Gastrocnemius medialis (tissue), 4 donors: ENCODE measurements around the gene TOMM34. TPM values are rescaled to one million over a fixed set of nuclear protein-coding genes. Genes with fewer than 3 reads are reported as not detected.
A peak's percentile ranks its signal among the peaks of the same experiment; 100 is the strongest.

Source experiments
- ATAC-seq, 2 donors: fragments of 150-250 bp; one replicate each; pipeline ENCODE4 v1.9.1; 2016
- DNase-seq, 2 donors: peaks; one replicate each; pipeline ENCODE4 v3.0.0-alpha.2; 2019
- H3K27ac ChIP-seq, 4 donors: fragments of 200-600 bp; sonication (generic); 1 replicate in 1 of 4; 2 replicates in 3 of 4; pipeline ENCODE4 v1.5.1; 2016 to 2018; ENCODE audit warnings: mild to moderate bottlenecking in 2 of 4, moderate library complexity in 1 of 4
- H3K27me3 ChIP-seq, 3 donors: fragments of 200-600 bp; sonication (generic) in 2 of 3; 1 replicate in 1 of 3; 2 replicates in 2 of 3; pipeline versions ENCODE4 v1.5.1 to v1.6.0; 2016 to 2019; ENCODE audit warnings: mild to moderate bottlenecking in 1 of 3, moderate library complexity in 1 of 3
- H3K36me3 ChIP-seq, 2 donors: fragments of 200-600 bp; sonication (generic) in 1 of 2; one replicate each; pipeline ENCODE4 v1.5.1; 2017 to 2018
- H3K4me1 ChIP-seq, 2 donors: fragments of 200-600 bp; sonication (generic) in 1 of 2; one replicate each; pipeline ENCODE4 v1.5.1; 2016 to 2017; ENCODE audit warnings: mild to moderate bottlenecking in 2 of 2
- H3K4me3 ChIP-seq, 4 donors: fragments of 200-600 bp; sonication (generic) in 3 of 4; 1 replicate in 1 of 4; 2 replicates in 3 of 4; pipeline ENCODE4 v1.5.1; 2016 to 2019; ENCODE audit warnings: mild to moderate bottlenecking in 2 of 4
- H3K9me3 ChIP-seq, 3 donors: fragments of 200-600 bp; sonication (generic) in 2 of 3; 1 replicate in 1 of 3; 2 replicates in 2 of 3; pipeline ENCODE4 v1.5.1; 2016 to 2019
- CTCF ChIP-seq, 5 experiments: fragments of 450-650 bp in 3 of 5; fragments of 200-600 bp in 2 of 5; sonication (generic) in 2 of 5; IDR thresholded peaks in 4 of 5; conservative IDR thresholded peaks in 1 of 5; 1 replicate in 4 of 5; 2 replicates in 1 of 5; pipeline ENCODE4 v1.5.1; 2016 to 2019; ENCODE audit warnings: antibody characterized with exemption in 5 of 5, mild to moderate bottlenecking in 3 of 5, moderate library complexity in 3 of 5
- POLR2A ChIP-seq, 2 donors: fragments of 450-650 bp; IDR thresholded peaks; one replicate each; pipeline ENCODE4 v1.6.1; 2017; ENCODE audit warnings: antibody characterized with exemption in 2 of 2, mild to moderate bottlenecking in 2 of 2, moderate library complexity in 2 of 2
- in situ Hi-C, 4 donors: fragments of 200-750 bp; cut with MboI; loops; one replicate each; pipeline versions ENCODE4 v1.15.0 to v1.8.0; 2017; ENCODE audit warnings: low sequenced_read_pairs in 4 of 4
- intact Hi-C: fragments of 100-400 bp; cut with DNase I; formaldehyde crosslinking; loops from one replicate; pipeline ENCODE4 v1.15.1; 2023; ENCODE audit warnings: low total_unique reads
- total RNA-seq, 4 donors: library from RNA; depleted of rRNA; stranded (reverse); fragments of >200 nt; gene quantifications; one replicate each; pipeline versions ENCODE4 v1.1.0 to v1.2.3, GENCODE V29; 2016

Gene TOMM34, protein sequence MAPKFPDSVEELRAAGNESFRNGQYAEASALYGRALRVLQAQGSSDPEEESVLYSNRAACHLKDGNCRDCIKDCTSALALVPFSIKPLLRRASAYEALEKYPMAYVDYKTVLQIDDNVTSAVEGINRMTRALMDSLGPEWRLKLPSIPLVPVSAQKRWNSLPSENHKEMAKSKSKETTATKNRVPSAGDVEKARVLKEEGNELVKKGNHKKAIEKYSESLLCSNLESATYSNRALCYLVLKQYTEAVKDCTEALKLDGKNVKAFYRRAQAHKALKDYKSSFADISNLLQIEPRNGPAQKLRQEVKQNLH
- total RNA-seq, result 10 to 100 TPM in 3 of 4 donors, 1 to 10 TPM in 1; 9.8 to 19.2 (median 17.0) TPM

DNA sequence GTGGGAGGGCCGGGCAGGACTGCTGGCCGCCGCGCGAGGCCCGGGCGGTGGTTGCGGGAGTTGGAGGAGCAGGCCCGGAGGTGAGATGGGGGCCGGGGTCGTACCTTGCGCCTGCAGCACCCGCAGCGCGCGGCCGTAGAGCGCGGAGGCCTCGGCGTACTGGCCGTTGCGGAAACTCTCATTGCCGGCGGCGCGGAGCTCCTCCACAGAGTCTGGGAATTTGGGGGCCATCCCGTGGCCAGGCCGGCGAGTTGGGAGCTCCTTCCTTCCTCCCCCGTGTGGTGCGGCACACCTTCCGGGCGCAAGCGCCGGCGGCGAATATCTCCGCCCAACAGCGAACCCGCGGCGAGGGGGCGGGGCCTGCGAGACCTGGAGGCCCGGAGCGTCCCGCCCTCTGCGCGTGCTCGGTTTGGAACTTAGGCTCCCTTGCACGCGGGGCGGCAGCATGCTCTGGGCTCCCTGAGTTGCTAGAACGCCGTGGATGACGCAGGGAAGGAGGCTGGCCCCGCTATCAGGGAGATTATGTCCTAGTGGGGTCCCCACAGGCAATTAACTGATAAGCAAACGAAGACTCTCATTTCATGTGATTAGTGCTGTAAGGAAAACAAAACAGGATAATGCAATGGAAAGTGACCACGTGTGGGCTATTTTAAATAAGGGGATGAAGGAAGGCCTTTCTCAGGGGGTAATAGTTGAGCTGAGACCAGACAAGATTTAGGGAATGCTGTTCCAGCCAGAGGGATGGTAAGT lies at the start of gene TOMM34:
Gene TOMM34, minus strand, starts transcription at position 295 of the 750 bp plus-strand sequence. Its CDS starts 64 bp downstream, at position 231.
- H3K27ac ChIP-seq, result peak within 1 kb of the TSS; percentile 80 to 91 (median 86)
- H3K9me3 ChIP-seq, result no peaks in the 10 kb centered on the region
- intact Hi-C loops, result loop anchor here (2.0 to 10.0 kb wide), 3 partner anchors 75 to 1365 kb away; partner anchors contain the start of genes IFT52, OSER1 and YWHAB

GRCh38 chr20:45008521-45009049 lies 48.4 kb upstream of the TOMM34 start:
- Histone ChIP-seq H3K4me3 (no peak overlapping the region), H3K9me3 (no peaks in the 10 kb centered on the region), H3K27me3 (no peaks in the 10 kb centered on the region), H3K4me1 (peaks cover 3% of the 10 kb centered on the region in 2 donors), H3K36me3 (peaks cover 0 to 18% of the 10 kb centered on the region in 2 donors), H3K27ac (no peak overlapping the region)
- in situ Hi-C loops (loop anchor here in 1 of 4 donors (25.0 kb wide), 1 partner anchor 754 kb away; no protein-coding TSS in a partner anchor), intact Hi-C loops (no loop called here)
- ATAC-seq, result no peak
- no peak for DNase-seq
- no peak for TF ChIP-seq CTCF (IDR thresholded peaks at IDR 0.05 in 4 of 5, conservative IDR thresholded peaks at IDR 0.05 in 1 of 5)
- TF ChIP-seq POLR2A (IDR thresholded peaks at IDR 0.05), result no peak

More for the DNA sequence above, at the start of gene TOMM34:
- Histone ChIP-seq H3K27me3 (no peaks in the 10 kb centered on the region), H3K4me3 (peak within 1 kb of the TSS; percentile 70 to 96 (median 82)), H3K4me1 (peaks cover 17 to 20% of the 10 kb centered on the region in 2 donors), H3K36me3 (peaks cover 0 to 11% of the 10 kb centered on the region in 2 donors)
- TF ChIP-seq POLR2A (IDR thresholded peaks at IDR 0.05) (peak; percentile 82 to 92), CTCF (IDR thresholded peaks at IDR 0.05 in 4 of 5, conservative IDR thresholded peaks at IDR 0.05 in 1 of 5) (peak in 1 of 5 experiments; percentile 8)
- peak; percentile 90 to 91 for DNase-seq
- in situ Hi-C loops, result loop anchor here in 1 of 4 donors (25.0 kb wide), 1 partner anchor 102 kb away; no protein-coding TSS in a partner anchor
- peak; percentile 96 to 97 for ATAC-seq

GRCh38 chr20:44997668-44998067 lies 37.5 kb upstream of the TOMM34 start:
- no peak overlapping the region for H3K4me3 ChIP-seq
- H3K36me3 ChIP-seq, result peaks cover 0 to 51% of the 10 kb centered on the region in 2 donors
- in situ Hi-C loops, result no loop called here
- H3K27me3 ChIP-seq, result no peaks in the 10 kb centered on the region
- intact Hi-C loops, result no loop called here
- H3K9me3 ChIP-seq, result no peaks in the 10 kb centered on the region
- no peaks in the 10 kb centered on the region for H3K4me1 ChIP-seq
- no peak overlapping the region for H3K27ac ChIP-seq
- TF ChIP-seq POLR2A (IDR thresholded peaks at IDR 0.05), result no peak
- TF ChIP-seq CTCF (IDR thresholded peaks at IDR 0.05 in 4 of 5, conservative IDR thresholded peaks at IDR 0.05 in 1 of 5), result no peak
- no peak for ATAC-seq
- no peak for DNase-seq

- no peak for DNase-seq
- no peaks in the 10 kb centered on the region for H3K9me3 ChIP-seq
- H3K4me3 ChIP-seq, result no peak overlapping the region
- peaks cover 0 to 46% of the 10 kb centered on the region in 2 donors for H3K36me3 ChIP-seq
- no peaks in the 10 kb centered on the region for H3K4me1 ChIP-seq
- TF ChIP-seq CTCF (IDR thresholded peaks at IDR 0.05 in 4 of 5, conservative IDR thresholded peaks at IDR 0.05 in 1 of 5) (no peak), POLR2A (IDR thresholded peaks at IDR 0.05) (no peak)
- no peak overlapping the region for H3K27ac ChIP-seq
- in situ Hi-C loops (no loop called here), intact Hi-C loops (no loop called here)
- no peaks in the 10 kb centered on the region for H3K27me3 ChIP-seq
- no peak for ATAC-seq
Observed at GRCh38 chr20:44997171-44997570, 37.0 kb upstream of the TOMM34 start.
